ENCODE measurements around the gene VWA5A. TPM values are rescaled to one million over a fixed set of nuclear protein-coding genes. Genes with fewer than 3 reads are reported as not detected.

Gene VWA5A
- total and polyA plus RNA-seq, 10 of the 15 experiments (the other 5 are each of a cell fraction or from before 2014, with no cell fraction given), result 0.45 to 1.6 (median 1.0) TPM

DNA sequence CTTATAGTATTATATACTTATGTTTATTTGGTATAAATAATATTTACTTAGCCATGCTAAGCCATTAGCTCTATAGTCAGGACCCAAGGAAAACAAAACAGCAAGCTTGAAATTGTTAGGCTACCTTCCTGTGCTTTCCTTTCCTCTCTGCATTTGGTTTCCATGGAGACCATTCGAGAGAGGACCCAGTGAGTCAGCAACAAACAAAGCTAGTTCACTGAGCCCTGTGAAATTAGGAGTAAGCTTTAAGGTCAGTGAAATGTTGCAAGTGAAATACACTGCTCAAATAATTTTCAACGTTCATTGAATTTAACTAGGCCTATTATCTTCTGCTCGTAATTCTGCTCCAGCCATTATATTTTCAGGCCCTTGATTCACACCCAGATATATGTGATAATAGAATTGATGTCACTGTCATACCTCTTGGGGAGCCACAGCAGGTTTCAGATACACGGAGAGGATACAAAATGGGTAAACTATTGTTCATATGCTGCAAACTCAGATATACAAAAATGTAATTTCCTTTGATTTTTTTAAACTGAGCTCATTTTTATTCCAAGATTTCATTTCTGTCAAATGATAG, 58.8 kb downstream of the VWA5A start:
- intact Hi-C loops (cut with micrococcal nuclease; ENCODE audit: unreplicated experiment) (no loop called here), in situ Hi-C loops (cut with MboI) (no loop called here)
- no peak overlapping the region for H3K27ac ChIP-seq (ENCODE audit: control insufficient read depth, insufficient read depth)
- no peaks in the 10 kb centered on the region for H3K4me1 ChIP-seq (ENCODE audit: control insufficient read depth, insufficient read depth, low read length)
- H3K9me3 ChIP-seq (replicated peaks; ENCODE audit: control insufficient read depth, insufficient read depth, low read length), result no peaks in the 10 kb centered on the region
- DNase-seq (ENCODE audit: low read depth, low spot score) (no peak), FAIRE-seq (no peak), ATAC-seq (no peak)
- no peaks in the 10 kb centered on the region for H4K20me1 ChIP-seq (ENCODE audit: control insufficient read depth, insufficient read depth)
- CTCF ChIA-PET, result interaction anchor here (1.3 kb wide), 1 partner anchor 23 kb away, joined by 3 read pairs; no protein-coding TSS in a partner anchor
- no peaks in the 10 kb centered on the region for H3K79me2 ChIP-seq (ENCODE audit: control insufficient read depth, insufficient read depth, low read length)
- SMC1A ChIA-PET (ENCODE audit: uncharacterized antibody, unreplicated experiment), result no interaction called here
- H3K36me3 ChIP-seq (ENCODE audit: control insufficient read depth in 2 of 2, insufficient read depth in 2 of 2, low read length in 1 of 2), result no peaks in the 10 kb centered on the region
- POLR2A ChIA-PET, result no interaction called here
- 5% methylated on average over 4 of the region's 4 CpGs for WGBS (ENCODE audit: insufficient coverage, insufficient replicate concordance, low lambda C conversion rate, missing lambda C conversion rate)
- TF ChIP-seq CHD1 (IDR thresholded peaks at IDR 0.05; ENCODE audit: low read depth, low read length), result no peak
- H2AFZ ChIP-seq (ENCODE audit: control insufficient read depth, low read depth, low read length), result no peak overlapping the region
- no peak overlapping the region for H3K4me2 ChIP-seq (ENCODE audit: control insufficient read depth, insufficient read depth)
- RAD21 ChIA-PET (ENCODE audit: unreplicated experiment), result no interaction called here
- H3K4me3 ChIP-seq, result no peak overlapping the region
- H3K27me3 ChIP-seq (replicated peaks in 1 of 2; ENCODE audit: control insufficient read depth in 2 of 2, insufficient read depth in 2 of 2, low read length in 1 of 2), result no peaks in the 10 kb centered on the region
- no peak overlapping the region for H3K9ac ChIP-seq (ENCODE audit: control insufficient read depth, insufficient read depth, low read length)
- BruUV-seq (replicated peaks), result no TSS peak

- no peak for DNase-seq (ENCODE audit: low read depth, low spot score)
Observed at GRCh38 chr11:124176925-124177715, 61.9 kb downstream of the VWA5A start.

More at GRCh38 chr11:124176925-124177715, 61.9 kb downstream of the VWA5A start:
- Histone ChIP-seq H3K36me3 (ENCODE audit: control insufficient read depth in 2 of 2, insufficient read depth in 2 of 2, low read length in 1 of 2) (no peaks in the 10 kb centered on the region), H3K79me2 (ENCODE audit: control insufficient read depth, insufficient read depth, low read length) (no peaks in the 10 kb centered on the region), H3K4me1 (ENCODE audit: control insufficient read depth, insufficient read depth, low read length) (no peaks in the 10 kb centered on the region), H3K27ac (ENCODE audit: control insufficient read depth, insufficient read depth) (no peak overlapping the region), H3K4me3 (no peak overlapping the region), H4K20me1 (ENCODE audit: control insufficient read depth, insufficient read depth) (no peaks in the 10 kb centered on the region), H3K9me3 (replicated peaks; ENCODE audit: control insufficient read depth, insufficient read depth, low read length) (no peaks in the 10 kb centered on the region), H3K4me2 (ENCODE audit: control insufficient read depth, insufficient read depth) (no peak overlapping the region), H3K9ac (ENCODE audit: control insufficient read depth, insufficient read depth, low read length) (no peak overlapping the region), H3K27me3 (replicated peaks in 1 of 2; ENCODE audit: control insufficient read depth in 2 of 2, insufficient read depth in 2 of 2, low read length in 1 of 2) (no peaks in the 10 kb centered on the region), H2AFZ (ENCODE audit: control insufficient read depth, low read depth, low read length) (no peak overlapping the region)
- 21% methylated on average over 5 of the region's 5 CpGs for WGBS (ENCODE audit: insufficient coverage, insufficient replicate concordance, low lambda C conversion rate, missing lambda C conversion rate)
- ChIA-PET CTCF (interaction anchor here (1.3 kb wide), 1 partner anchor 17 kb away, joined by 4 read pairs; no protein-coding TSS in a partner anchor), POLR2A (no interaction called here), SMC1A (ENCODE audit: uncharacterized antibody, unreplicated experiment) (no interaction called here), RAD21 (ENCODE audit: unreplicated experiment) (no interaction called here)
- peak; percentile 46 for ATAC-seq
- BruUV-seq (replicated peaks), result no TSS peak
- intact Hi-C loops (cut with micrococcal nuclease; ENCODE audit: unreplicated experiment), result no loop called here
- FAIRE-seq, result peak; percentile 7
- in situ Hi-C loops (cut with MboI), result no loop called here
- no peak for TF ChIP-seq RELA (IDR thresholded peaks at IDR 0.05; ENCODE audit: borderline replicate concordance, partially characterized antibody)
